Measurements from ENCODE around the gene DPH6.

DNA sequence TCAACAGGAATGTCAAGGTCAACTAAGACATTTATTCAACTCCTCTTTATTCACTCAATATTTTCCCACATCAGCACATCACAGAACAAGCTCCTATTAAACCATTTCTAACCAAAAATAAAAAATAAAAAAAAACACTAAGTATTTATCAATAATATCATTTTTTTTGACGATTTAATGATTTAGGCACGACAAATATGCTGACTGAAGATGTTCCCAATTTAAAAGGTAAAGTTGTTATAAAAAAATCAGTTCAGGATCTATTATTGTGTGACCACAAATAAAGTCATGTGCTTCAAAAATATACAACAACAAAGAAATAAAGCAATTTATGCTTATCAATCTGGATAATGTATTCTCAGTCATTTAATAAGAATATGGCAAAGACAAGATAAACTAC, 16.2 kb downstream of the DPH6 start:
- TF ChIP-seq, protein P1, sequence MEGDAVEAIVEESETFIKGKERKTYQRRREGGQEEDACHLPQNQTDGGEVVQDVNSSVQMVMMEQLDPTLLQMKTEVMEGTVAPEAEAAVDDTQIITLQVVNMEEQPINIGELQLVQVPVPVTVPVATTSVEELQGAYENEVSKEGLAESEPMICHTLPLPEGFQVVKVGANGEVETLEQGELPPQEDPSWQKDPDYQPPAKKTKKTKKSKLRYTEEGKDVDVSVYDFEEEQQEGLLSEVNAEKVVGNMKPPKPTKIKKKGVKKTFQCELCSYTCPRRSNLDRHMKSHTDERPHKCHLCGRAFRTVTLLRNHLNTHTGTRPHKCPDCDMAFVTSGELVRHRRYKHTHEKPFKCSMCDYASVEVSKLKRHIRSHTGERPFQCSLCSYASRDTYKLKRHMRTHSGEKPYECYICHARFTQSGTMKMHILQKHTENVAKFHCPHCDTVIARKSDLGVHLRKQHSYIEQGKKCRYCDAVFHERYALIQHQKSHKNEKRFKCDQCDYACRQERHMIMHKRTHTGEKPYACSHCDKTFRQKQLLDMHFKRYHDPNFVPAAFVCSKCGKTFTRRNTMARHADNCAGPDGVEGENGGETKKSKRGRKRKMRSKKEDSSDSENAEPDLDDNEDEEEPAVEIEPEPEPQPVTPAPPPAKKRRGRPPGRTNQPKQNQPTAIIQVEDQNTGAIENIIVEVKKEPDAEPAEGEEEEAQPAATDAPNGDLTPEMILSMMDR (IDR thresholded peaks at IDR 0.05), result no peak
- TF ChIP-seq POLR2A (IDR thresholded peaks at IDR 0.05), result no peak

Measured in thyroid gland (tissue), 4 donors.